ENCODE measurements around the gene AFAP1L1.

The AFAP1L1 gene

DNA sequence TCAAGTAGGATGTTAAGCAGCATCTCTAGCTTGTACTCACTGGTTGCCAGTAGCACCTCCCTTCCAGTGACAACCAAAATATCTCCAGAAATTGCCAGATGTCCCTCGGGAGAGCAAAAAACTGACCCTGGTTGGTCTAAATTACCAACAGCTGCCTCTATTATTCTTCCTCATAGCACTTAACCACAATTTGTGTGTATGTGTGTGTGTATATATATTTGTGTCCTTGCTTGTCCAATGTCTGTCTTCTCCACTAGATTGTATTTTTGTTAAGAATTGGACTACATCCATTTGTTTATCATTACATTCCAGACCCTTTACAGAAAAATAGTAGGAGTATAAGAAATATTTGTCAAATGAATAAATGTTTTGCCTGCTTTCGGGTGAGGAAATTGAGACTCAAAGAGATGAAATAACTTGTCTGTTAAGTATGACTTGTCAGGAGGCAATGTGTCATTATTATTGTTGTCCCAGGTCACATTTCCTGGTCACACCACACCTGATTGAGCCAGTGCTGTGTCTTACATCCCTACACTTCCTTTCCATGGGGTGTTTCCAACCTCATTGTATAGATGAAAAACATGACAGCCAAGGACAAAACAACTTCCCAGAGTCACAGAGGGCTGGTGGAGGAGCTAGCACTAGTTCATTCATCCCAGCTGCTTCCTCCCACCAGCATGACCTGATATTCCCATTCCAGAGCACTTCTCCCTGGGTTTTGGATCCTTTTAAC is 62.2 kb downstream of the AFAP1L1 start:
- H3K9ac ChIP-seq (ENCODE audit: low read length in 5 of 5), result no peak overlapping the region
- H3K9me3 ChIP-seq (ENCODE audit: control insufficient read depth in 5 of 5, low read length in 5 of 5), result no peaks in the 10 kb centered on the region
- H3K27ac ChIP-seq (ENCODE audit: low read depth, low read length), result no peak overlapping the region
- no peaks in the 10 kb centered on the region for H3K4me1 ChIP-seq (ENCODE audit: control insufficient read depth in 5 of 5, insufficient read depth in 5 of 5, low read length in 5 of 5)
- H3K27me3 ChIP-seq (ENCODE audit: control insufficient read depth in 5 of 5, insufficient read depth in 4 of 5, low read length in 5 of 5), result no peaks in the 10 kb centered on the region
- H3K4me3 ChIP-seq (ENCODE audit: low read depth in 1 of 5, low read length in 5 of 5), result no peak overlapping the region
- peaks cover 41 to 87% (median 69%) of the 10 kb centered on the region in 5 donors for H3K36me3 ChIP-seq (ENCODE audit: control insufficient read depth in 5 of 5, insufficient read depth in 5 of 5, low read length in 5 of 5)

DNA sequence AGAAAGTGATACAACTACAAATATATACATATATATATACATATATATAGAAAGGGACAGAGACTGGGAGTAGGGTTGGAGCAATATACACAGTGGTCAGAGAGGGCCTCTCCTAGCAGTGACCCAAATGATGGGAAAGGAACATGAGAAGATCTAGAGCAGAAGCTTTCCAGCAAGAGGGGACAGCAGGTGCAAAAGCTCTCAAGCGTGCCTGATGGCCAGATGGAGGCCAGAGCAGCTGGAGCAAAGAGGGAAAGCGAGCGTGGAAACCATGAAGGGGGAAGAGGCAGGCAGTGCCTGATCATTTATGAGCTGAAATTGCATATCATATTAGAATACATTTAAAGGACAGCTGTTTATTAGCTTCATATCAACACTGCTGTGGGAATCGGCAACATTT is 66.1 kb downstream of the AFAP1L1 start:
- peaks cover 44 to 81% (median 67%) of the 10 kb centered on the region in 5 donors for H3K36me3 ChIP-seq (ENCODE audit: control insufficient read depth in 5 of 5, insufficient read depth in 5 of 5, low read length in 5 of 5)
- no peak overlapping the region for H3K27ac ChIP-seq (ENCODE audit: low read depth, low read length)

DNA sequence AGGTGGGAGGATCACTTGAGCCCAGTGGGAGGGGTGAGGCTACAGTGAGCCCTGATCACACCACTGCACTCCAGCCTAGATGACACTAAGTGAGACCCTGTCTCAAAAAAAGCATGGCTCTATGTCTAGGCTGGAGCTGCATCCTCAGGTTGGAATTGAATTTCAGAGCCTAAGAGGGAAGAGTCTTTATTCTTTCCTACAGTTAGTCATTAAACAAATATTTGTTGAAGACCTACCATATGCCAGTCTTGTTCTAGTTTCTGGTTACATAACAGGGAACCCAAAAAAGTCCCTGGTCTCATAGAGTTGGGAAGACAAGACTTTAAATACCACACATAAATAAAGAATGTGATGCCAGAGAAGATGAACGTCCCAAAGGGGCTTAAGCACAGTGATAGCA is 66.7 kb downstream of the AFAP1L1 start:
- H3K36me3 ChIP-seq (ENCODE audit: control insufficient read depth in 5 of 5, insufficient read depth in 5 of 5, low read length in 5 of 5), result peaks cover 38 to 75% (median 61%) of the 10 kb centered on the region in 5 donors
- no peaks in the 10 kb centered on the region for H3K9me3 ChIP-seq (ENCODE audit: control insufficient read depth in 5 of 5, low read length in 5 of 5)
- H3K4me1 ChIP-seq (ENCODE audit: control insufficient read depth in 5 of 5, insufficient read depth in 5 of 5, low read length in 5 of 5), result no peaks in the 10 kb centered on the region
- no peak overlapping the region for H3K4me3 ChIP-seq (ENCODE audit: low read depth in 1 of 5, low read length in 5 of 5)
- H3K27ac ChIP-seq (ENCODE audit: low read depth, low read length), result no peak overlapping the region
- no peak overlapping the region for H3K9ac ChIP-seq (ENCODE audit: low read length in 5 of 5)
- H3K27me3 ChIP-seq (ENCODE audit: control insufficient read depth in 5 of 5, insufficient read depth in 4 of 5, low read length in 5 of 5), result no peaks in the 10 kb centered on the region

More for the DNA sequence above, 66.1 kb downstream of the AFAP1L1 start:
- Histone ChIP-seq H3K9ac (ENCODE audit: low read length in 5 of 5) (no peak overlapping the region), H3K4me3 (ENCODE audit: low read depth in 1 of 5, low read length in 5 of 5) (no peak overlapping the region), H3K27me3 (ENCODE audit: control insufficient read depth in 5 of 5, insufficient read depth in 4 of 5, low read length in 5 of 5) (no peaks in the 10 kb centered on the region), H3K4me1 (ENCODE audit: control insufficient read depth in 5 of 5, insufficient read depth in 5 of 5, low read length in 5 of 5) (no peaks in the 10 kb centered on the region), H3K9me3 (ENCODE audit: control insufficient read depth in 5 of 5, low read length in 5 of 5) (no peaks in the 10 kb centered on the region)

DNA sequence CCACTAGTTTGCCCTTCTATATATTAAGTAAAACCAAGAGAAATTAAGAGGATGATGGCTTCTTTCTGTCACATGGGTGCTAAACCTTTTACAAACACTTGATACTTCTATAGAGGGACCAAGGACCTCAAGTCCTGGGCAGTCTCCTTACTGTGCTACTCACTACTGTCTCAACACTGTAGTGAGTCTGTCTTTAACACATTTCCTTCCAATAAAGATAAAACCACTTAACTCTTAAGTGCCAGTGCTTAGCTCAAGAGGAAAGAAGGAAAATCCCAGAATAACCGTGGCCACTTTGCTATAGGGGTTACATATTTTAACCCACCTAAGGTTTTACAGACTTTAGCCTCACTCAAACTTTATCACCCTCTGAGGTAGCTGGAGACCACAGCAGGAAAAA is 69.3 kb downstream of the AFAP1L1 start:
- Histone ChIP-seq H3K9me3 (ENCODE audit: control insufficient read depth in 5 of 5, low read length in 5 of 5) (no peaks in the 10 kb centered on the region), H3K27ac (ENCODE audit: low read depth, low read length) (no peak overlapping the region), H3K4me3 (ENCODE audit: low read depth in 1 of 5, low read length in 5 of 5) (no peak overlapping the region), H3K9ac (ENCODE audit: low read length in 5 of 5) (no peak overlapping the region), H3K27me3 (ENCODE audit: control insufficient read depth in 5 of 5, insufficient read depth in 4 of 5, low read length in 5 of 5) (no peaks in the 10 kb centered on the region), H3K4me1 (ENCODE audit: control insufficient read depth in 5 of 5, insufficient read depth in 5 of 5, low read length in 5 of 5) (peaks cover 0 to 14% (median 12%) of the 10 kb centered on the region in 5 donors), H3K36me3 (ENCODE audit: control insufficient read depth in 5 of 5, insufficient read depth in 5 of 5, low read length in 5 of 5) (peaks cover 20 to 51% (median 49%) of the 10 kb centered on the region in 5 donors)

GRCh38 chr5:149341876-149342275 is 70.2 kb downstream of the AFAP1L1 start:
- Histone ChIP-seq H3K36me3 (ENCODE audit: control insufficient read depth in 5 of 5, insufficient read depth in 5 of 5, low read length in 5 of 5) (peaks cover 16 to 41% (median 39%) of the 10 kb centered on the region in 5 donors), H3K9me3 (ENCODE audit: control insufficient read depth in 5 of 5, low read length in 5 of 5) (no peaks in the 10 kb centered on the region), H3K4me3 (ENCODE audit: low read depth in 1 of 5, low read length in 5 of 5) (no peak overlapping the region), H3K4me1 (ENCODE audit: control insufficient read depth in 5 of 5, insufficient read depth in 5 of 5, low read length in 5 of 5) (peaks cover 0 to 20% (median 17%) of the 10 kb centered on the region in 5 donors), H3K27me3 (ENCODE audit: control insufficient read depth in 5 of 5, insufficient read depth in 4 of 5, low read length in 5 of 5) (no peaks in the 10 kb centered on the region), H3K27ac (ENCODE audit: low read depth, low read length) (no peak overlapping the region), H3K9ac (ENCODE audit: low read length in 5 of 5) (no peak overlapping the region)

GRCh38 chr5:149344151-149344550 is 72.5 kb downstream of the AFAP1L1 start:
- H3K9ac ChIP-seq (ENCODE audit: low read length in 5 of 5), result no peak overlapping the region
- H3K4me1 ChIP-seq (ENCODE audit: control insufficient read depth in 5 of 5, insufficient read depth in 5 of 5, low read length in 5 of 5), result peaks cover 0 to 29% (median 19%) of the 10 kb centered on the region in 5 donors
- no peak overlapping the region for H3K4me3 ChIP-seq (ENCODE audit: low read depth in 1 of 5, low read length in 5 of 5)
- no peak overlapping the region for H3K27ac ChIP-seq (ENCODE audit: low read depth, low read length)
- H3K36me3 ChIP-seq (ENCODE audit: control insufficient read depth in 5 of 5, insufficient read depth in 5 of 5, low read length in 5 of 5), result peaks cover 22 to 37% (median 31%) of the 10 kb centered on the region in 5 donors
- H3K27me3 ChIP-seq (ENCODE audit: control insufficient read depth in 5 of 5, insufficient read depth in 4 of 5, low read length in 5 of 5), result no peaks in the 10 kb centered on the region
- no peaks in the 10 kb centered on the region for H3K9me3 ChIP-seq (ENCODE audit: control insufficient read depth in 5 of 5, low read length in 5 of 5)

DNA sequence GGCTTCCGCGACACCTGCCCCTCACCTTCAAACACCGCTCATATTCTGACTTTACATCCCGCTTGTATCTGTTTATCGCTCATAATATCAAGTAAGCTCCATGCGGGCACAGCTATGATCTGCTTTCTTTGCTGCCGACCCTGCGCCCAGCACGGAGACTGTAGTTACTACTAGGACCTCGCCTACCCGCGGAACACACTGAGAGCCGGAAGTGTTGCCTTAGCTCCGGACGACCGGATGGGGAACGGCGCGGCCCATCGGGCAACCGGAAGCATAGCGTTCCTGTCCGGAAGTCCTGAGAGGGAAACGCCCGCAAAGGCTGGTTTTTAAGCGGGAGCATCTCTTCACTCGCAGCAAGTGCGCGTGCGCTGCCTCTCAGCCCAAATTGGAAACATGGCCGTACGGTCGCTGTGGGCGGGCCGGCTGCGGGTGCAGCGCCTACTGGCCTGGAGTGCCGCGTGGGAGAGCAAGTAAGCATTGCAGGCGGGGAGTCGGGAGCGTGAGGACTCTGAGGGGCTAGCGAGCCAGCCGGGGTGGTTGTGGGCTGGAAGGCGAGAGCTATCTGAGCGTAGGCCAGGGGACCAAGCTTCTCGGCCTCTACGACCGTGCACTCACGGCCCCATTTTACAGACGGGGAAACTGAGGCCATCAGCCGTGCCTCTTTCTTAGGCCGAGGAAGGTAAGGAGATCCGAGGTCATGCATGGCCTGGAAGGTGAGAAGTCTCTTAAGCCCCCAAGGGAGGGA is 73.7 kb downstream of the AFAP1L1 start, which contains the start of gene GRPEL2:
GRPEL2 (plus strand) TSS at position 353 of the 745 bp plus-strand sequence; CDS start at position 394, 41 bp downstream.
- peak within 1 kb of the TSS; percentile 90 to 99 (median 91) for H3K4me3 ChIP-seq (ENCODE audit: low read depth in 1 of 5, low read length in 5 of 5)
- H3K9me3 ChIP-seq (ENCODE audit: control insufficient read depth in 5 of 5, low read length in 5 of 5), result no peaks in the 10 kb centered on the region
- H3K36me3 ChIP-seq (ENCODE audit: control insufficient read depth in 5 of 5, insufficient read depth in 5 of 5, low read length in 5 of 5), result peaks cover 22 to 38% (median 33%) of the 10 kb centered on the region in 5 donors
- H3K27me3 ChIP-seq (ENCODE audit: control insufficient read depth in 5 of 5, insufficient read depth in 4 of 5, low read length in 5 of 5), result no peaks in the 10 kb centered on the region
- H3K9ac ChIP-seq (ENCODE audit: low read length in 5 of 5), result peak within 1 kb of the TSS; percentile 57 to 89 (median 66)
- peaks cover 0 to 29% (median 19%) of the 10 kb centered on the region in 5 donors for H3K4me1 ChIP-seq (ENCODE audit: control insufficient read depth in 5 of 5, insufficient read depth in 5 of 5, low read length in 5 of 5)
- peak within 1 kb of the TSS; percentile 67 for H3K27ac ChIP-seq (ENCODE audit: low read depth, low read length)

DNA sequence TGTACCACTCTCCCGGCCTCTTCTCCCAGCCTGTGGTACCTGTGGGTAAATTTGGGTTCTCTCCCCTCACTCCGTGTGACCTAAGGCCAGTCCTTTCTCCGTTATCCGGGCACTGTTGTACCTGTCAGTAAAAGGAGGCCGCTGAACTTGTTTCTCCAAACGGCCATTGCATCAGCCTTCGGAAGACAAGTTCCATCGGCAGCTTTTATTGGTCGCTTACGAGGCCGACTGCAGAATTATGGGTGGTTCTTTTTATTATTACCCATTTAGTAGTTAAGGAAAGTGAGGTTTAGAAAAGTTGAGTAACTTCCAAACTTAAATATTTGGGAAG is 74.2 kb downstream of the AFAP1L1 start:
- H3K9me3 ChIP-seq (ENCODE audit: control insufficient read depth in 5 of 5, low read length in 5 of 5), result no peaks in the 10 kb centered on the region
- peak overlapping the region; percentile 90 to 99 (median 91) for H3K4me3 ChIP-seq (ENCODE audit: low read depth in 1 of 5, low read length in 5 of 5)
- H3K36me3 ChIP-seq (ENCODE audit: control insufficient read depth in 5 of 5, insufficient read depth in 5 of 5, low read length in 5 of 5), result peaks cover 22 to 38% (median 33%) of the 10 kb centered on the region in 5 donors
- H3K9ac ChIP-seq (ENCODE audit: low read length in 5 of 5), result peak overlapping the region; percentile 57 to 89 (median 66)
- H3K4me1 ChIP-seq (ENCODE audit: control insufficient read depth in 5 of 5, insufficient read depth in 5 of 5, low read length in 5 of 5), result peaks cover 0 to 29% (median 19%) of the 10 kb centered on the region in 5 donors
- peak overlapping the region; percentile 67 for H3K27ac ChIP-seq (ENCODE audit: low read depth, low read length)
- no peaks in the 10 kb centered on the region for H3K27me3 ChIP-seq (ENCODE audit: control insufficient read depth in 5 of 5, insufficient read depth in 4 of 5, low read length in 5 of 5)

DNA sequence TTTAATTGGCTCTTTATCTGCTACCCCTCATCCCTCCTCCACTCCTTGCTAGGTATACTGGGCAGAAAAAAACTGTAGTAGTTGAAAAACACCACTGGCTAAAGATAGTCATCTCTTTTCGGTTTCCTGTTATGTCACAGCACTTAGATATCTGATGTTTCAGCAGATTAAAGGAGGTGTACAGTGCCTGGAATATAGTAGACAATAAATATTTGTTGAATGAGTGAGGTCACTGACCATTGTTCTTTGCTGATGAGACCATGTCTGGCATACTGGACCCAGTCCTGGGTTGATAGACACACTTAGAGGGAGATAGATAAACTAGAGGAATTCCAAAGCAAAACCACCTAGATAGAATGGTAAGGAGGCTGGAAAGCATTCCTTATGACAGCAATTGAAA is 76.9 kb downstream of the AFAP1L1 start:
- Histone ChIP-seq H3K36me3 (ENCODE audit: control insufficient read depth in 5 of 5, insufficient read depth in 5 of 5, low read length in 5 of 5) (peaks cover 29 to 56% (median 51%) of the 10 kb centered on the region in 5 donors), H3K4me1 (ENCODE audit: control insufficient read depth in 5 of 5, insufficient read depth in 5 of 5, low read length in 5 of 5) (peaks cover 0 to 29% (median 19%) of the 10 kb centered on the region in 5 donors), H3K27me3 (ENCODE audit: control insufficient read depth in 5 of 5, insufficient read depth in 4 of 5, low read length in 5 of 5) (no peaks in the 10 kb centered on the region), H3K4me3 (ENCODE audit: low read depth in 1 of 5, low read length in 5 of 5) (no peak overlapping the region), H3K9me3 (ENCODE audit: control insufficient read depth in 5 of 5, low read length in 5 of 5) (no peaks in the 10 kb centered on the region), H3K27ac (ENCODE audit: low read depth, low read length) (no peak overlapping the region), H3K9ac (ENCODE audit: low read length in 5 of 5) (no peak overlapping the region)

GRCh38 chr5:149349382-149349781 is 77.7 kb downstream of the AFAP1L1 start:
- peaks cover 0 to 29% (median 19%) of the 10 kb centered on the region in 5 donors for H3K4me1 ChIP-seq (ENCODE audit: control insufficient read depth in 5 of 5, insufficient read depth in 5 of 5, low read length in 5 of 5)

More at GRCh38 chr5:149349382-149349781, 77.7 kb downstream of the AFAP1L1 start:
- Histone ChIP-seq H3K36me3 (ENCODE audit: control insufficient read depth in 5 of 5, insufficient read depth in 5 of 5, low read length in 5 of 5) (peaks cover 37 to 59% (median 56%) of the 10 kb centered on the region in 5 donors), H3K27me3 (ENCODE audit: control insufficient read depth in 5 of 5, insufficient read depth in 4 of 5, low read length in 5 of 5) (no peaks in the 10 kb centered on the region), H3K27ac (ENCODE audit: low read depth, low read length) (no peak overlapping the region), H3K9ac (ENCODE audit: low read length in 5 of 5) (no peak overlapping the region), H3K9me3 (ENCODE audit: control insufficient read depth in 5 of 5, low read length in 5 of 5) (no peaks in the 10 kb centered on the region), H3K4me3 (ENCODE audit: low read depth in 1 of 5, low read length in 5 of 5) (no peak overlapping the region)

Data from subcutaneous abdominal adipose tissue (tissue), 5 donors.